NB4 (cell line): ENCODE data around the gene MEF2C.

ENCODE experiments used
- CTCF ChIP-seq: IDR thresholded peaks from one replicate; pipeline ENCODE4 v1.5.1; 2012; ENCODE audit warnings: low read depth, low read length
- MYC ChIP-seq: IDR thresholded peaks from 2 replicates; pipeline ENCODE4 v1.6.1; 2011; ENCODE audit warnings: low read depth, low read length
- POLR2A ChIP-seq: IDR thresholded peaks from 2 replicates; pipeline ENCODE4 v1.6.1; 2011; ENCODE audit warnings: mild to moderate bottlenecking; ENCODE audit not compliant: insufficient read length; ENCODE audit errors: extremely low read depth

GRCh38 chr5:88881571-88881971 is 1.4 kb downstream of the MEF2C start:
- TF ChIP-seq POLR2A (no peak), CTCF (no peak), MYC (no peak)
